ENCODE measurements around the gene TMEM125.

DNA sequence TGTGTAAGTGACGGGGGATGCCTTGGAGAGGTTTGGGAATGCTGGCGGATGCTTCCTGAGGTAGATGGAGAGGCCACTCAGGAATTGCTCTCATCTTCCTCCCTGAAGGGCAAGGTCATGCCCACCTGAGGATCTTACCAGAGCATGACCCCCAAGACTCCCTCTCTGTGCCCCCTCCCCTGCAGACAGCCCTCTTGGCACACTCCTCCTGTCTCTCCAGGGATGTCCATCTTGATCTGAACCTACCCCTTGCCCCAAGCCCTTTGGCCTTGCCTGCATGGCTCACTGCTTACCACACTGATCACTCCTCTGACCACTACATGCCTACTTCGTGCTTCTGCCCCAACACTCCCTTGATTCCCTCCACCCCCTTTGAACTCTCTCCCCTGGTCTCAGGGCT, 50.0 kb downstream of the TMEM125 start:
- TF ChIP-seq CTCF (IDR thresholded peaks at IDR 0.05) (no peak), POLR2A (IDR thresholded peaks at IDR 0.05) (no peak)

Measured in esophagus squamous epithelium (tissue), 4 donors.